HUES48 (cell line): ENCODE results near the gene NDUFS8.

Experiments used
- H3K27ac ChIP-seq: one replicate; pipeline ENCODE4 v1.7.0; 2013; ENCODE audit warnings: low read depth, low read length, inconsistent platforms
- H3K27me3 ChIP-seq: 2 replicates; pipeline ENCODE4 v1.6.1; 2013; ENCODE audit warnings: mild to moderate bottlenecking, low read length; ENCODE audit not compliant: control insufficient read depth, insufficient read depth
- H3K36me3 ChIP-seq: 2 replicates; pipeline ENCODE4 v1.6.1; 2013; ENCODE audit warnings: low read length; ENCODE audit not compliant: control insufficient read depth, insufficient read depth
- H3K4me1 ChIP-seq: 2 replicates; pipeline ENCODE4 v1.6.1; 2013; ENCODE audit warnings: mild to moderate bottlenecking, low read length; ENCODE audit not compliant: control insufficient read depth, insufficient read depth
- H3K4me3 ChIP-seq: 2 replicates; pipeline ENCODE4 v1.5.1; 2013; ENCODE audit warnings: mild to moderate bottlenecking, low read depth, low read length
- H3K9ac ChIP-seq: 2 replicates; pipeline ENCODE4 v1.6.1; 2013; ENCODE audit warnings: mild to moderate bottlenecking, low read depth, low read length, moderate library complexity
- H3K9me3 ChIP-seq: 2 replicates; pipeline ENCODE4 v1.6.1; 2013; ENCODE audit warnings: low read length; ENCODE audit not compliant: control insufficient read depth, insufficient read depth

Gene NDUFS8

DNA sequence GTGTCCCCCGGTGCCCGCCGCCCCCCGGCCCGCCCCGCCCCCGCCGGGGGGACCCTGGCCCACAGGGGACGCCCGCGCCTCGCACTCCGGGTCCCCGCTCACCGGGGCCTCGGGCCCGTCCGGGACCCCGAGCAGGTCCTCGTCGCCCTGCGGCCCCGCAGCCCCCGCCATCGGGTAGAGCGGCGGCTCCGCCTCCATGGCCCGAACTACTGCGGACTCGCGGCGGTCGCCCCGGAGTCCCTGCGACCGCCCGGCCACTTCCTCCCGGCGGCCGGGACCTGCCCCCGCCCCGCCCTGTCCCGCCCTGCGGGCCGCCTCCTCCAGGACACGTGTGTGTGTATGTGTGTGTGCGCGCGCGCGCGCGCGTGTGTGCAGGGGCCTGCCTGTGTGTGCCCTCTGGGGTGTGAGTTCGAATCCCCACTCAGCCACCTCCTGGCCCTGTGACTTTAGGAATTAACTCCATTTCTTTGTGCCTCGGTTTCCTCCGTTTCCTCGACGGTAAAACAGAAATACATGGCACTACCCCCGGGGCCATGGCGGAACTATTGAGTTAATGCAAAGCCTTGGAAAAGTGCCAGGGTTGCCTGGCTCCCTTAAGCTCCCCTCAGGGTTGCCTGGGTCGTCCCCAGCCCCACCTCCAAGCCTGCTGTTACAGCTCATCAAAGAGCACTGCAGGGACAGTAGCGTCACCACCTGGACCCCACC lies 26.5 kb upstream of the NDUFS8 start, which contains the start of gene UNC93B1:
Gene UNC93B1, minus strand, starts transcription at position 252 of the 705 bp plus-strand sequence. Its CDS starts 54 bp downstream, at position 198.
- Histone ChIP-seq H3K9ac (no peak within 1 kb of the TSS), H3K4me3 (peak within 1 kb of the TSS; percentile 55), H3K4me1 (peaks cover 5% of the 10 kb centered on the region; the same call in 1 of the 2 replicates), H3K9me3 (no peaks in the 10 kb centered on the region), H3K36me3 (no peaks in the 10 kb centered on the region), H3K27ac (no peak within 1 kb of the TSS), H3K27me3 (peaks cover 6% of the 10 kb centered on the region; the same call in 1 of the 2 replicates)

DNA sequence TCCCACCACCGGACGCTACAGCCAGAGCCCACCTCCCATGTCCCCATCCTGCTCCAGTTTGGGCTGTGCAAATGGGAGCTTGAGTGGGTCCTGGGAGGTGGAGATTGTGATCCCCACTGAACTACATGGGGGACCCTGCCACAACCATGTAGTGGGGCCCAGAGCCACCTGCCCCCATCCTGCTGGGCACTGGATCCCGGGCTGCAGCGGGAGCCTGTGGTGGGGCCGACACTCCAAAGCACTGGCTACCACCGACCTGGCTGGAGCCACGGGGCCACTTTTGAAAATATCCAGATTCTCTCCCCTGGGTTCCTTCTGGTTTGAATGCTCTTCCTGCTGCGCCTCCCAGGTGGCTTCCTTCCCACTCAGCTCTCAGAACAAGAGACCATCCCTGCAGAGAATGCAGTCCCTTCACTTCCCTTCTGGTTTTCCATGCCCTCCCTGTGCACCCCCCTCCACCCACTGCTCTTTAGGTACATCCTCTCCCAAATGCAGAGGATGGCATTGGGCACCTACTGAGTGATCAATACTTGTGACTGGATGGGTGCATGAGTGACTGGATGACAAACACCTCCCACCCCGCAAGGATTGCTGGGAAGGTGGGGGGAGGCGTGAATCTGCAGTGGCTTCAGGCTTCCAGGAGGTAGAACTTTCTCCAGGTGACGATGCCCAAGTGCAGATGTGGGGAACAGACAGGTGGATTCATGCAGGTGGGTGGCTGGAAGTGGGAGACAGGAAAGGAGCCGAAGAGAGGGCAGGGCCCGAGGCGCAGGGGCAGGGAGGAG lies 25.7 kb upstream of the NDUFS8 start:
- Histone ChIP-seq H3K9ac (no peak overlapping the region), H3K9me3 (no peaks in the 10 kb centered on the region), H3K4me1 (peaks cover 7% of the 10 kb centered on the region), H3K27me3 (peaks cover 6% of the 10 kb centered on the region; the same call in 1 of the 2 replicates), H3K27ac (no peak overlapping the region), H3K4me3 (peak overlapping the region; percentile 55), H3K36me3 (no peaks in the 10 kb centered on the region)

DNA sequence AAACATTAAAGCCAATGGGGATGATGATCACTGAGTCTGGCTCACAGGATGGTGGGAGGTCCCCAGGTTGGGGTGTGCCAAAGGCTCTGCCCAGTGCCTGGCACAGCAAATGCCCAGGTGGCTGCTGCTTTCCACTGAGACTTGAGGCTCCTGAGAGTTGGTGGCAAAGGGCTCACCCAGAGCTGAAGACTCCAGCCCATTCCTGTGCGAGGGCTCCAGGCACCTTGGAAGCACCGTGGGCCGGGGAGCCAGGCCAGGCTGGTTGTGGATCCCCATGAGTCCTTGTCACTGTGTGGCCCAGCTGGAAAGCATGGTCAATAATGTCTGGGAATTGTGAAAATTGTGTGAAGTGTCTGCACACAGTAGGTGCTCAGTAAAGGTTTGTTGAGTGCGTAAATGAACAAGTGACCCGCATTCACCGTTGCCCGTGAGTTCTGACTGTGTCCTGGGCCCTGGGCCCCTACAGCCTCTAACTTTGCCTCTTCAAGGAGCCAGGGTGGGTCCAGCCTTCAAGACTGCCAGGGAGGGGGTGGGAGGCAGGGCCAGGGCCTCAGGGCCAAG lies 23.8 kb upstream of the NDUFS8 start:
- H3K36me3 ChIP-seq: no peaks in the 10 kb centered on the region

DNA sequence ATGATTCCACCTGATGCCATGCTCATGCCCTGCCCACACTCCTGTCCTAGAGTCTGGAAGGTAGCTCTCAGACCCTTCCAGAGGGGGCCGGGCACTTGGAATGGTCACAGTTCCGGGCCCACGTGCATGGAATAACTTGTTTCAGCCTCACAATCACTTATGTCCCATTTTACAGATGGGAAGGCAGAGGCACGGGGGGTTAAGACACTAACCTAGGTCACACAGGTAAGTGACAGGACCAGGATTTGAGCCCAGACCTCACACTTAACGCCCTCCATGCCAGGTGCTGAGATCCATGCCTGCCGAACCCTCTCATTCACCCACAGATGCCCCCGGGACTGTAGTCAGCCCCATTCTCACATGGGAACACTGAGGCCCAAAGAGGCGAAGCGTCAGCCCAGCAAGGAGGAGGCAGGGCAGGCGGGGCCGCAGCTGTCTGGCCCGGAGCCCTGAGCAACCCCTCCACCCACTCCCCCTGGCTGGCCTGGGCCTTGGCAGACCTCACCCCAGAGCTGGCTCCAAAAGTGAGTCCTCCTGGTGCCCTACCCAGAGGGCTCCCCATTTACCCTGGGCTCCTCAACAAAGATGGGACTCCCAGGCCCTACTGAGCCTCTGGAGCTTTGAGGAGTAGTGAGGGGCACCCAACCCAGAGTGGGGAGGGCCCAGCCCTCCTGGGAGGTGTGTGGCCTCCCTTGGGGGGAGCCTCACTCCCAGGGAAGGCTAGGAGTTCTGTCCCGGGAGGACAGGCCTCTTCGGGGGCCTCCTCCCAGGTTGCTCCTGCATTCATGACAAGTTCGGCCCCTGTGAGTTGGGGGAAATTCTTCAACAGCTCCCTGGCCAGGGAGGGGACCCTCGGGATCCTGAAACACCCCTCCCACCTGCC lies 22.7 kb upstream of the NDUFS8 start:
- Histone ChIP-seq H3K36me3 (no peaks in the 10 kb centered on the region), H3K9me3 (no peaks in the 10 kb centered on the region), H3K27ac (no peak overlapping the region), H3K9ac (no peak overlapping the region), H3K27me3 (peaks cover 3% of the 10 kb centered on the region; the same call in 1 of the 2 replicates), H3K4me1 (peaks cover 20% of the 10 kb centered on the region), H3K4me3 (no peak overlapping the region)

More for the DNA sequence above, 23.8 kb upstream of the NDUFS8 start:
- H3K9ac ChIP-seq: no peak overlapping the region
- no peak overlapping the region for H3K4me3 ChIP-seq
- H3K4me1 ChIP-seq: peaks cover 20% of the 10 kb centered on the region
- H3K9me3 ChIP-seq: no peaks in the 10 kb centered on the region
- H3K27ac ChIP-seq: no peak overlapping the region
- H3K27me3 ChIP-seq: peaks cover 6% of the 10 kb centered on the region; the same call in 1 of the 2 replicates

DNA sequence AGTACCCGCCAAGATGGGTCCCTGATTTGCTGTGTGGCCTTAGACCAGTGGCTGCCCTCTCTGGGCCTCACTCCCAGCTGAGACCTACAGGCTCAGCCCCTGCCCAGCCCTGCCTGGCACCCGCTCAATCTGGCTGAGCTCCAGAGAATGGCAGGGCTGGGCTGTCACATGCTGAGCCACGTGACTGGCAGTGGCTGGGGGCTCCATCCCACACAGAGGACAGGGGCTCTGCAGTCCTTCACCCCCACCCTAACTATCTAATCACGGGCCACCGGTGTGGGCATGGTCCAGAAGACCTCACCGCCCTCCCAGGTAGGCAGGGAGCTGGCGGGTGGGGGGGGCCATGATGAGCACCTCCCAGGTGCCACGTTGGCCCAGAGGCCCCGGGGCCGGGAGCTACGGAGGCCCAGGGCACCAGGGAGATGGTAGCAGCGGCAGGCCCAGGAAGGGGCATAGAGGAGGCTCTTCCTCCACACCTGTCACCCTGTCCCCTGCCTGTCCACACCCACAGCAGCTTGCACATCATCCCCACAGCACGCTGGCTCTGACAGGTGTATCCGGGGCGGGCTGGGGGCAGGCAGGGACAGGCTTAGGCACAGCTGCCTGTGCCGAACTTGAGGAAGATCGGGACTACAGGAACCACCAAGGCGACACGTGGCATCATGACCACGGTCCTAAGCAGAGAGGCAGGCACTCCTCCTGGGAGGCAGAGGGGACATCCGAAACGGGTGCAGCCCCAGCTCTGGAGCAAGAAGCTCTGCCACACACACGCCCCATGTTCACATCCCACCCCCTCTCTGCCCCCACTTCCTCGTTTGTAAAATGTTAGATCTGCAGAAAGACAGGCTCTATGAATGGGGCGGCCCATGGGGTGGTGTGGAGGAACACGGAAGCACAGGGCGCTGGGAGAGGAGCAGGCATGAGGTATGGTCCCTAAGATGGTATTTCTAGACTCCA lies 21.8 kb upstream of the NDUFS8 start:
- H3K9ac ChIP-seq: no peak overlapping the region
- no peaks in the 10 kb centered on the region for H3K27me3 ChIP-seq
- H3K4me3 ChIP-seq: no peak overlapping the region
- peaks cover 20% of the 10 kb centered on the region for H3K4me1 ChIP-seq
- H3K9me3 ChIP-seq: no peaks in the 10 kb centered on the region
- no peaks in the 10 kb centered on the region for H3K36me3 ChIP-seq
- H3K27ac ChIP-seq: no peak overlapping the region

DNA sequence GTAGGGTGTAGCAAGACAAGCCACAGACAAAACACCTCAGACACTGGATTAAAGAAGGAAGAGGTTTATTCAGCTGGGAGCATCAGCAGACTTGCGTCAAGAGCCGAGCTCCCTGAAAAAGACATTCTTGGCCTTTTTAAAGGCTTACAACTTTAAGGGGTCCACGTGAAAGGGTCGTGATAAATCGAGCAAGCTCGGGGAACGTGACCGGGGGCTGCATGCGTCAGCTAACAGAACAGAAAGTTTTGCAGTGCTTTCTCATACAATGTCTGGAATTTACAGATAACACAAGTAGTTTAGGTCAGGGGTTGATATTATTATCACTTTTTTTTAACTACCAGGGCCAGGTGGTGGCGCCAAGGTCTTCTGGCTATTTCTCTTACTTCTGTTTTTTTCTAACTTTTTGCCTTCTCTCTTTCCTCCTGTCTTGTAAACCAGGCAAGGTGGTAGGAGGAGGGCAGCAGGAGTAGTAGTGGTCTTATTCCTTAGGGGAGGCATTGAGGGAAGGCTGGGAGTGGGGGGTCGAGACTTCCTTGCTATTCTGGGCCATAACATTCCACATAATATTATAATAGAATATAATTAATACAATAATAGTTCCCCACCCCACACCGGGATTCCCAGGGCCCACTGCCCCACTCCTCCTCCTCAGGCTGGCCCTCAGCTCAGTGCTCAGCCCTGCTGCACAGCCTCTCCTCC lies 20.9 kb upstream of the NDUFS8 start:
- no peak overlapping the region for H3K4me3 ChIP-seq
- H3K27me3 ChIP-seq: no peaks in the 10 kb centered on the region
- no peak overlapping the region for H3K9ac ChIP-seq
- H3K27ac ChIP-seq: no peak overlapping the region
- peaks cover 15% of the 10 kb centered on the region for H3K4me1 ChIP-seq
- no peaks in the 10 kb centered on the region for H3K9me3 ChIP-seq
- no peaks in the 10 kb centered on the region for H3K36me3 ChIP-seq

DNA sequence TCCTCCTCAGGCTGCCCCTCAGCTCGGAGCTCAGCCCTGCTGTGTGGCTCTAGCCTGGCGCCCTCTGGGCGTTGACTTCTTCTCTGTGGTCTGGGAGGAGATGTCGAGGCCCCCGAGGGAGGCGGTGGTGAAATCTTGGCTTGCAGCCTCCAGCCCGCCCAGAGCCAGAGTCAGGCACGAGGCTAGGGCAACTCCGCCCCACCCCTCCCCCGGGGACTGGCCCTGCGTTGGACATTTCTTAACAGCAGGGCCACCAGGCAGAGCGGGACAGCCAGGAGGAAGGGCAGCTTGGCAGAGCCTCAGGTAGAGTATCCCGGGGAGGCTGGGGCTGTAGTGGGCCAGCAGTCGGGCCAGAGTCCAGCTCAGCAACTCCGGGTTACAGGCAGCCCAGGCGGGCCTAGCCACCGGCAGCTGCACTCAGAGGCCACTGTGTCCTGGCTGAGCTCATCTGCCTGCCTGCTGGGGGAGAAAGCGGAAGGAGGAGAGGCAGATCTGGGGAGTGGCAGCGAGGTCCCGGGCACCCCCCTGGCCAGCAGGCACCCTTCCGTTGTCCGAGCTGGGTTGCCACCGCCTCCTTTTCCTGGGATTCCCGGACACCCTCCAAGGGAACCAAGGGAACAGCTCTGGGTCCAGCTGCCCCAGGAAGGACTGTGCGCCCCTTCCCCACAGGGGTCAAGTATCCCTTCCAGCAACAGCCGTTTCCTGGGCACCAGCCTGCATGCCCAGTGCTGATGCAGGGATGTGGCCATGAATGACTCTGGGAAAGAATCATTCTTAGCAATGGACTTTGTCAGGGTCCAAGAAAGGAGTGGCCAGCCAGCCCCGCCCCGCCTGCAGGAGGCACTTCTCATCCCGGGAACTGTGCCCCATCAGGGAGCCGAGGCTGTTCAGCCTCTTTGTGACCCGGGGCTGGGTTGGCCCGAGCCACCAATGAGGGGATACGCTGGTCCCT lies 20.1 kb upstream of the NDUFS8 start, which contains the start of gene ALDH3B1:
Gene ALDH3B1, plus strand, starts transcription at position 238 of the 952 bp plus-strand sequence. CDS start 4,971 bp downstream, outside the sequence.
- Histone ChIP-seq H3K27ac (no peak within 1 kb of the TSS), H3K4me3 (no peak within 1 kb of the TSS), H3K4me1 (peaks cover 15% of the 10 kb centered on the region), H3K27me3 (no peaks in the 10 kb centered on the region), H3K9ac (no peak within 1 kb of the TSS), H3K9me3 (no peaks in the 10 kb centered on the region), H3K36me3 (no peaks in the 10 kb centered on the region)

DNA sequence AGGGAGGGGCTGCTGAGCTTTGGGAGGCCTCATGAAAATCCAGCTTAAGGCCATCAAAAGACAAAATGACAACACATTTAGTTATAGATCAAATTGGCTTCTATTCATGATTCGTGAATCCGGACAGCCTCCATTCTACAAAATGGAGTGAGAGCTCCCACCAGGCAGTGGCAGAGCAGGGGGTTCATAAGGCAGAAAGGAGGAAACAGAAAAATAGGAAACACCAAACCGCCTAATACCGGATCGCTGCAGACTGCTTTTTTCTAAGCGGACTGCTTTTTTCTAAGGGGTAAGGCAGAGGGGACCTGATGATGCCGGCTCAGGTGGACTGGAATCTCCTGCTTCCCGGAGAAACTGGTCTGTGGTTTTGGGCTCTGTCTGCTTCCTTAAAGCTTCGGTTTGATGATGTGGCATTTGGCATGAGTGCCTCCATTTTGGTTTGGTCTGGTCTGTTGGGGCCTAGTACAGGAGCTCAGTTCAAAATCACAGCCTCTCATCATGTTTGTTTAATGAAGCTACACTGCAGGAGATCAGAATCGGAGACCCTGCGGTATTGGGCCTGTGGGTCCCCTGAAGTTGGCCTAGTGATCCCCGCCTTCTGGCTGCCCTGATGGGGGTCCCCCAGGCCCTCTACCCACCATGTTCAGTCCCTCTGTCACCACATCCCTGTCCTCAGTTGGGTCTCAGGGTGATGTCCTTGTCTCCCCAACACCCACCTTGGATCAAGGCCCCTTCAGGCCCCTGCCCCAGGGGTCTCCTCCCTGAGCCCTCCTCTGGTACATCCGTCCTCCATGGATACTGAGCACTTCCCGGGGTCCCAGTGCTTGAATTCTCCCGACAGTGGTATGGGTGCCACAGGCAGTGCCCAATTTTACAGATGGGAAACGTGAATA lies 19.2 kb upstream of the NDUFS8 start:
- Histone ChIP-seq H3K27me3 (no peaks in the 10 kb centered on the region), H3K27ac (no peak overlapping the region), H3K9me3 (no peaks in the 10 kb centered on the region), H3K4me1 (peaks cover 15% of the 10 kb centered on the region), H3K9ac (no peak overlapping the region), H3K36me3 (no peaks in the 10 kb centered on the region), H3K4me3 (no peak overlapping the region)
